Thoracic aorta (tissue), 2 donors: ENCODE results near the gene SOX8. TPM values are rescaled to one million over a fixed set of nuclear protein-coding genes. Genes with fewer than 3 reads are reported as not detected.

Experiments
- ATAC-seq: fragments of 150-250 bp; one replicate; pipeline ENCODE4 v1.8.0; 2017; ENCODE audit warnings: low read depth; ENCODE audit not compliant: insufficient number of reproducible peaks, low FRiP score
- DNase-seq: peaks from one replicate; pipeline ENCODE4 v3.0.0-alpha.2; 2020; ENCODE audit warnings: low spot score
- H3K27ac ChIP-seq, 2 donors: fragments of 200-600 bp; sonication (generic); 1 replicate in 1 of 2; 2 replicates in 1 of 2; pipeline ENCODE4 v1.5.1; 2016; ENCODE audit warnings: mild to moderate bottlenecking in 2 of 2, moderate library complexity in 2 of 2
- H3K27me3 ChIP-seq: fragments of 200-600 bp; sonication (generic); replicated peaks from 2 replicates; pipeline ENCODE4 v1.6.0; 2016; ENCODE audit warnings: mild to moderate bottlenecking; ENCODE audit not compliant: insufficient read depth
- H3K36me3 ChIP-seq: fragments of 200-600 bp; sonication (generic); one replicate; pipeline ENCODE4 v1.5.1; 2016
- H3K4me1 ChIP-seq, 2 donors: fragments of 200-600 bp; sonication (generic); 1 replicate in 1 of 2; 2 replicates in 1 of 2; pipeline versions ENCODE4 v1.5.1 to v1.6.0; 2016; ENCODE audit warnings: low read depth in 2 of 2, mild to moderate bottlenecking in 1 of 2; ENCODE audit not compliant: control insufficient read depth in 1 of 2
- H3K4me3 ChIP-seq: fragments of 200-600 bp; sonication (generic); 2 replicates; pipeline ENCODE4 v1.5.1; 2016; ENCODE audit warnings: mild to moderate bottlenecking
- H3K9me3 ChIP-seq: fragments of 200-600 bp; sonication (generic); 2 replicates; pipeline ENCODE4 v1.5.1; 2016
- total RNA-seq, 2 donors: library from RNA; depleted of rRNA; stranded (reverse); fragments of >200 nt; gene quantifications; one replicate each; pipeline versions ENCODE4 v1.1.0 to v1.2.3, GENCODE V29; 2016
- TF ChIP-seq, protein P1 (sequence below): fragments of 200-600 bp; sonication (generic); IDR thresholded peaks from one replicate; pipeline ENCODE4 v1.5.1; 2019; ENCODE audit warnings: antibody characterized with exemption

SOX8 gene
- total RNA-seq, 2 donors from 2014 or later = 5.7 to 10.1 TPM

DNA sequence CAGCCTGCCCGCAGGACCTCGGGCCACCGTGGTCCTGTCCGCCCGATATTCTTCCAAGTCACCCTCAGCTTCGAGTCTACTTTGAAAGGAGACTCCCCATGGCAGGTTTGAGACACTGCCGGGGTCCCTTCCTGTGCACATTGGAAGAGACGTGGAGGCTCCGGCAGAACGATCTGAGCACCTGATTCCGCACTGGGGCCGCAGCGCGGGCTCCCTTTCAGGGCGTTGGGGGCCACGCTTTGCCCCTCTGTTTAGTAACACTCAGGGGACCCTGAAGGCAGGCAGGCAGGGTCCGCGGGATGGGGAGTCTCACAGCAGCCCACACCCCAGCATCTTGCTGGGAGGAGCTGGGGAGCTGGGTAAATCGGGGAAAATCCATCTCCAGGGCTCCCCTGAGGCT is 30.6 kb downstream of the SOX8 start:
- H3K27me3 ChIP-seq = no peaks in the 10 kb centered on the region
- TF ChIP-seq, protein P1, sequence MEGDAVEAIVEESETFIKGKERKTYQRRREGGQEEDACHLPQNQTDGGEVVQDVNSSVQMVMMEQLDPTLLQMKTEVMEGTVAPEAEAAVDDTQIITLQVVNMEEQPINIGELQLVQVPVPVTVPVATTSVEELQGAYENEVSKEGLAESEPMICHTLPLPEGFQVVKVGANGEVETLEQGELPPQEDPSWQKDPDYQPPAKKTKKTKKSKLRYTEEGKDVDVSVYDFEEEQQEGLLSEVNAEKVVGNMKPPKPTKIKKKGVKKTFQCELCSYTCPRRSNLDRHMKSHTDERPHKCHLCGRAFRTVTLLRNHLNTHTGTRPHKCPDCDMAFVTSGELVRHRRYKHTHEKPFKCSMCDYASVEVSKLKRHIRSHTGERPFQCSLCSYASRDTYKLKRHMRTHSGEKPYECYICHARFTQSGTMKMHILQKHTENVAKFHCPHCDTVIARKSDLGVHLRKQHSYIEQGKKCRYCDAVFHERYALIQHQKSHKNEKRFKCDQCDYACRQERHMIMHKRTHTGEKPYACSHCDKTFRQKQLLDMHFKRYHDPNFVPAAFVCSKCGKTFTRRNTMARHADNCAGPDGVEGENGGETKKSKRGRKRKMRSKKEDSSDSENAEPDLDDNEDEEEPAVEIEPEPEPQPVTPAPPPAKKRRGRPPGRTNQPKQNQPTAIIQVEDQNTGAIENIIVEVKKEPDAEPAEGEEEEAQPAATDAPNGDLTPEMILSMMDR = no peak
- ATAC-seq = no peak

DNA sequence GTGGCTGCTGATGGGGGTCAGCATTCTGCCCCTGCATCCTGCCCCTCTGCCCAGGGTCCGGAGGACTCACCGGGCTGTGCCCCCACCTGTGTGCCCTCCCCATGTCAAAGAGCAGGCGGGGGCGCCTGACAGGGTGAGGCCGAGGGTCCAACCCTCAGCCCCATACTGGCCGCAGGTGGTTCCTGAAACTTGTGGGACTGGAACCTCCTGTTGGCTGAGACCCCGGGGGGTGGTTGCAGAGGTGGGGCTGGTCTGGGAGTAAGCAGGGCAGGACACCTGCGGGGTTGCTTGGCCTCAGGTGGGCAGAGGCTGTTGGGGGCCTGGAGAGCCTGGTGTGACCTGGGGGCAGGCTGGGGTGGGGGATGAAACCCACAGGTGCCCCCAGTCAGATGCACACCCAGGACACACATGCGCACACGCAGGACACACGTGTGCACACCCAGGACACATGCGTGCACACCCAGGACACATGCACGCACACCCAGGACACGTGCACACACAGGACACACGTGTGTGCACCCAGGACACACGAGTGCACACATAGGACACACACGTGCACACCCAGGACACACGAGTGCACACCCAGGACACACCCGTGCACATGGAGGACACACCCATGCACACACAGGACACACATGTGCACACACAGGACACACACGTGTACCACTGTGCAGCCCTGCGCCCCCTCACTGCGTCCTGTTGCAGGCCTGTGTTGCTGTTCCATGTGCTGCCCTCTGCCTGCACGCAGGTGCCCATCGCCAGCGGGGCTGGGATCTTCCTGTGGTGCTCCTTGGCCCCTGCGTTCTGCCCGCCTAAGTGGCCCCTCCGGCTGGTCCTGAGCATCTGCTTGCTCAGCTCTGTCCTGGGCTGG is 31.4 kb downstream of the SOX8 start:
- Histone ChIP-seq H3K4me3 (no peak overlapping the region), H3K36me3 (no peaks in the 10 kb centered on the region), H3K27me3 (no peaks in the 10 kb centered on the region), H3K4me1 (peaks cover 0 to 14% of the 10 kb centered on the region in 2 donors), H3K9me3 (no peaks in the 10 kb centered on the region), H3K27ac (no peak overlapping the region)
- ATAC-seq (no peak), DNase-seq (no peak)
- TF ChIP-seq, protein P1 = no peak

More for the DNA sequence above, 30.6 kb downstream of the SOX8 start:
- no peaks in the 10 kb centered on the region for H3K36me3 ChIP-seq
- no peak overlapping the region for H3K4me3 ChIP-seq
- no peak for DNase-seq
- peaks cover 0 to 14% of the 10 kb centered on the region in 2 donors for H3K4me1 ChIP-seq
- no peaks in the 10 kb centered on the region for H3K9me3 ChIP-seq
- no peak overlapping the region for H3K27ac ChIP-seq

DNA sequence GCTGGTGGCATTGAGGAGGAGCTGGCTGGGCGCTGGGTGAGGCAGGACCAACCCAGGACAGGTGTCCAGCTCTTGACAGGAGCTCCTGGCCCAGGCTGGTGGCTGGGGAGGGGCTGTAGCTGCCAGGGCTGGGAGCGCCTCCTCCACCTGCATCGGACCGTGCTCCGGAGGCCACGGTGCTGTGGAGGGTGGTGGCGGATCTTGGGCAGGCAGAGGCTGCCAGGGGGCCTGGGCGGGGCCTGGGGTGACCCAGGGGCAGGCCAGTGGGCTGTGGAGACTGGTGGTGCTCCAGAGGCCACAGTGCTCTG is 32.0 kb downstream of the SOX8 start:
- no peaks in the 10 kb centered on the region for H3K27me3 ChIP-seq
- ATAC-seq = no peak
- H3K36me3 ChIP-seq = no peaks in the 10 kb centered on the region
- DNase-seq = no peak
- peaks cover 0 to 14% of the 10 kb centered on the region in 2 donors for H3K4me1 ChIP-seq
- H3K9me3 ChIP-seq = no peaks in the 10 kb centered on the region
- no peak overlapping the region for H3K4me3 ChIP-seq
- TF ChIP-seq, protein P1 = no peak
- H3K27ac ChIP-seq = no peak overlapping the region

DNA sequence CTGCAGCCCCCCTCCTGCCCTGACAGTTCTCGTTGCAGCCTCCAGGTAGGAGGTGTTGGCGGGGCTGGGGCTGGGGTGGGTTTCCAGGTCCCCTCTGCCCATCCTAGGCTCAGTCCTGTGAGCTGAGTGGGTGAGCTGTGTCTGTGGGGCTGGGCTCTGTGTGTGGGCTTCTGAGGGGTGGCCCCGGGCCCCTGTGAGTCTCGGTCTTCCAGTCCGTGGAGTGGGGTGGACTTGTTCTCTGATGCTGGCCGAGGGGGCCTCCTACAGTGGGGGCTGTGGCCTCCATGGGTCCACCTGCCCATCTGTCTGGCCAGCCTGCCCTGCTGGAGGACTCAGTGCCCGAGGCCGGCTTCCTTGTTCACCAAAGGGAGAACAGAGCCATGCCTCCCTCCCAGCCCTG is 32.7 kb downstream of the SOX8 start:
- Histone ChIP-seq H3K27me3 (no peaks in the 10 kb centered on the region), H3K36me3 (no peaks in the 10 kb centered on the region), H3K4me3 (no peak overlapping the region), H3K4me1 (peaks cover 0 to 14% of the 10 kb centered on the region in 2 donors), H3K9me3 (no peaks in the 10 kb centered on the region), H3K27ac (peak overlapping the region; percentile 80 to 88)
- DNase-seq (no peak), ATAC-seq (no peak)
- TF ChIP-seq, protein P1 = no peak

DNA sequence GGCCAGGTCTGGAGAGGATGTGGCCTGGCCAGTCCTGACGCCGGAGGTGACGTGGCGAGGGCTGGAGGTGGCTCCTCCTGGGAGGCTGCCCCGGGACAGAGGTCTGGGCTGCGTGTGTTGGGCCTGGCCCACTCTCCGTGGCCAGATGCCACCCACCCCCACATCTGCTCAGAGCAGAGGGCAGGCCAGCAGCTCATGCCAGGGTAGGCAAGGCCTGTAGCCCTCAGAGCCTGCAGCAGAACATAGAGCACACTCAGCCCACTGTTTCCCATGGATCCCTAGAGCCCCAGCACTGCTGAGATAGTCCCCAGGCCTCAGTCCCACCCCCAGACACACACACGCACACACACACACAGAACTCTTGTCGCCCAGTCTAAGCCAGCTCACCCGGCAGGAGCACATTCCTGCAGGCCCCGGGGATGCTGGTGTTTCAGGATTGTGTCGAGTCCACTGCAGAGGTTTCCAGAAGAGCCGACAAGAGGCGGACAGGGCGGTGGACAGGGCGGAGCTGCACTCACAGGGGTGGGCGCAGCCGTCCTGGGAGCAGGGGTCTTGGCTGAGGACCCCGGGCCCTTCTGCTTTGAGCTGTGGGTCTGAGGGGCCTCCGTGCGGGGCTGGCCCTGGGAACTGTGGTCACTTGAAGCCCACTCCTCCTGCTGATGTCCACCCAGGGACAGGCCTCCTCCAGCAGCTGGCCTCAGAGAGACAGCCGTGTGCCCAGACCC is 33.4 kb downstream of the SOX8 start:
- Histone ChIP-seq H3K36me3 (no peaks in the 10 kb centered on the region), H3K27ac (peak overlapping the region; percentile 80 to 88), H3K4me1 (peaks cover 0 to 14% of the 10 kb centered on the region in 2 donors), H3K27me3 (no peaks in the 10 kb centered on the region), H3K9me3 (no peaks in the 10 kb centered on the region), H3K4me3 (no peak overlapping the region)
- peak; percentile 25 for ATAC-seq
- TF ChIP-seq, protein P1 = no peak
- DNase-seq = no peak
